Inflammatory macrophage treated with lipopolysaccharide for 1 hour (primary cell): ENCODE data around the gene ZNRF3.

Experiments used
- DNase-seq, 2 donors: peaks; one replicate each; pipeline ENCODE4 v3.0.0-alpha.2; 2020 to 2022

ZNRF3 gene

GRCh38 chr22:28953976-28954880, 70.9 kb downstream of the ZNRF3 start:
- no peak for DNase-seq

- DNase-seq = no peak
These were observed 72.4 kb downstream of the ZNRF3 start for GRCh38 chr22:28955817-28956216.

- no peak for DNase-seq
These were observed 73.1 kb downstream of the ZNRF3 start for GRCh38 chr22:28956506-28956905.

GRCh38 chr22:28958611-28959010, 75.2 kb downstream of the ZNRF3 start:
- no peak for DNase-seq

- no peak for DNase-seq
These were observed 78.7 kb downstream of the ZNRF3 start for GRCh38 chr22:28962042-28962554.

- no peak for DNase-seq
These were observed 80.0 kb downstream of the ZNRF3 start for GRCh38 chr22:28963362-28963761.

GRCh38 chr22:28967163-28967665, 83.8 kb downstream of the ZNRF3 start:
- DNase-seq = no peak

GRCh38 chr22:28967969-28968368, 84.6 kb downstream of the ZNRF3 start:
- DNase-seq = no peak

- no peak for DNase-seq
These were observed 86.2 kb downstream of the ZNRF3 start for GRCh38 chr22:28969401-28970168.

- no peak for DNase-seq
These were observed 90.0 kb downstream of the ZNRF3 start for GRCh38 chr22:28973352-28973751.

- no peak for DNase-seq
These were observed 93.7 kb downstream of the ZNRF3 start for GRCh38 chr22:28977060-28977459.

GRCh38 chr22:28977481-28977971, 94.2 kb downstream of the ZNRF3 start:
- DNase-seq = no peak

GRCh38 chr22:28978158-28978557, 94.8 kb downstream of the ZNRF3 start:
- DNase-seq = no peak

- no peak for DNase-seq
These were observed 95.8 kb downstream of the ZNRF3 start for GRCh38 chr22:28978863-28979796.

GRCh38 chr22:28980326-28980725, 97.0 kb downstream of the ZNRF3 start:
- no peak for DNase-seq

- no peak for DNase-seq
These were observed 98.6 kb downstream of the ZNRF3 start for GRCh38 chr22:28981818-28982499.

- DNase-seq = no peak
These were observed 99.8 kb downstream of the ZNRF3 start for GRCh38 chr22:28983190-28983589.

GRCh38 chr22:28983788-28984441, 100.5 kb downstream of the ZNRF3 start:
- no peak for DNase-seq

- DNase-seq = no peak
These were observed 101.2 kb downstream of the ZNRF3 start for GRCh38 chr22:28984482-28985158.

- no peak for DNase-seq
These were observed 102.4 kb downstream of the ZNRF3 start for GRCh38 chr22:28985581-28986290.
